Transverse colon (tissue), 4 donors: Measurements from ENCODE around the gene ATP6V0D1. TPM values are rescaled to one million over a fixed set of nuclear protein-coding genes. Genes with fewer than 3 reads are reported as not detected.

Source experiments
- DNase-seq: peaks from one replicate; pipeline ENCODE4 v3.0.0-alpha.2; 2019
- H3K27ac ChIP-seq, 4 donors: fragments of 200-600 bp; sonication (generic); 2 replicates each; pipeline ENCODE4 v1.5.1; 2016 to 2018; ENCODE audit warnings: inconsistent platforms in 4 of 4
- H3K27me3 ChIP-seq: fragments of 200-600 bp; sonication (generic); 2 replicates; pipeline ENCODE4 v1.5.1; 2017; ENCODE audit warnings: inconsistent platforms
- H3K36me3 ChIP-seq, 4 donors: fragments of 200-600 bp; sonication (generic); 2 replicates each; pipeline ENCODE4 v1.5.1; 2017 to 2019; ENCODE audit warnings: inconsistent platforms in 4 of 4
- H3K4me1 ChIP-seq, 4 donors: fragments of 200-600 bp; sonication (generic); 2 replicates each; pipeline ENCODE4 v1.5.1; 2017 to 2020; ENCODE audit warnings: inconsistent platforms in 4 of 4
- H3K4me3 ChIP-seq, 4 donors: fragments of 200-600 bp; sonication (generic); 1 replicate in 1 of 4; 2 replicates in 3 of 4; pipeline versions ENCODE4 v1.5.1 to v1.6.1; 2017 to 2019; ENCODE audit warnings: inconsistent platforms in 4 of 4
- H3K9me3 ChIP-seq, 2 donors: fragments of 200-600 bp; sonication (generic); 2 replicates each; pipeline ENCODE4 v1.5.1; 2017 to 2019; ENCODE audit warnings: inconsistent platforms in 2 of 2
- EP300 ChIP-seq: sonication (generic); formaldehyde crosslinking; IDR thresholded peaks from one replicate; pipeline ENCODE4 v1.6.1; 2017; ENCODE audit warnings: antibody characterized with exemption, low read depth
- POLR2A ChIP-seq: fragments of 450-650 bp; IDR thresholded peaks from one replicate; pipeline ENCODE4 v1.6.1; 2016; ENCODE audit warnings: antibody characterized with exemption, mild to moderate bottlenecking, moderate library complexity
- POLR2AphosphoS5 ChIP-seq, 3 donors: sonication (generic); formaldehyde crosslinking; IDR thresholded peaks; one replicate each; pipeline ENCODE4 v1.6.1; 2016; ENCODE audit warnings: antibody characterized with exemption in 3 of 3
- WGBS, 2 donors: methylation state at CpG; one replicate each; pipeline ENCODE4 v1.1.5; 2018; ENCODE audit warnings: low coverage in 1 of 2; 5-methylcytosine and 5-hydroxymethylcytosine counted together
- in situ Hi-C, 4 donors: fragments of 200-750 bp; cut with MboI; loops; one replicate each; pipeline versions ENCODE4 v1.15.0 to v1.15.1; 2017; ENCODE audit warnings: low sequenced_read_pairs in 3 of 4, low pct_ligation_motif_present in 1 of 4, low pct_unique_long_range_greater_than_20kb in 1 of 4
- intact Hi-C: fragments of 100-400 bp; cut with DNase I; formaldehyde crosslinking; loops from one replicate; pipeline ENCODE4 v1.15.1; 2023; ENCODE audit warnings: low total_unique reads
- total RNA-seq, 4 donors: library from RNA; depleted of rRNA; stranded (reverse); fragments of >200 nt; gene quantifications; one replicate each; pipeline ENCODE4 v1.1.0, GENCODE V29; 2016
- TF ChIP-seq, protein P1 (sequence below), 5 experiments: fragments of 200-600 bp in 3 of 5; fragments of 450-650 bp in 2 of 5; sonication (generic) in 3 of 5; IDR thresholded peaks; 1 replicate in 2 of 5; 2 replicates in 3 of 5; pipeline ENCODE4 v1.5.1; 2016 to 2017; ENCODE audit warnings: antibody characterized with exemption in 5 of 5, inconsistent platforms in 3 of 5, mild to moderate bottlenecking in 2 of 5, moderate library complexity in 1 of 5

The ATP6V0D1 gene
- total RNA-seq, 4 donors from 2014 or later: 218 to 457 (median 386) TPM

- H3K4me1 ChIP-seq: peaks cover 8 to 30% (median 25%) of the 10 kb centered on the region in 4 donors
- 14% methylated on average over 13 of the region's 65 CpGs; no CpG with 5 or more reads in 1 of the 2 donors for WGBS, 2 donors
- peak overlapping the region; percentile 55 to 75 (median 62) for H3K4me3 ChIP-seq
- DNase-seq: peak; percentile 48
- intact Hi-C loops (no loop called here), in situ Hi-C loops (loop anchor here in 1 of 4 donors (10.0 kb wide), 1 partner anchor 136 kb away; the partner anchor contains the start of genes ACD, C16orf86, ENKD1 and PARD6A)
- TF ChIP-seq POLR2AphosphoS5 (IDR thresholded peaks at IDR 0.05) (peak in 1 of 3 donors; percentile 11), EP300 (no peak), POLR2A (peak; percentile 20)
- H3K27me3 ChIP-seq: no peaks in the 10 kb centered on the region
- H3K9me3 ChIP-seq: no peaks in the 10 kb centered on the region
- H3K27ac ChIP-seq: peak overlapping the region; percentile 88 to 92 (median 90)
- H3K36me3 ChIP-seq: no peaks in the 10 kb centered on the region
These were observed 48.1 kb upstream of the ATP6V0D1 start for GRCh38 chr16:67528870-67529581.

GRCh38 chr16:67528222-67528869, 47.4 kb upstream of the ATP6V0D1 start, which contains the start of gene RIPOR1:
Gene RIPOR1, plus strand, starts transcription at chr16:67528829. Its CDS starts 9,618 bp downstream, at chr16:67538447.
- Histone ChIP-seq H3K27me3 (no peaks in the 10 kb centered on the region), H3K27ac (peak within 1 kb of the TSS; percentile 88 to 92 (median 90)), H3K9me3 (no peaks in the 10 kb centered on the region), H3K36me3 (no peaks in the 10 kb centered on the region), H3K4me3 (peak within 1 kb of the TSS; percentile 55 to 75 (median 62)), H3K4me1 (peaks cover 8 to 30% (median 25%) of the 10 kb centered on the region in 4 donors)
- in situ Hi-C loops (loop anchor here in 1 of 4 donors (10.0 kb wide), 1 partner anchor 136 kb away; the partner anchor contains the start of genes ACD, C16orf86, ENKD1 and PARD6A), intact Hi-C loops (no loop called here)
- peak; percentile 62 for DNase-seq
- TF ChIP-seq, protein P1, sequence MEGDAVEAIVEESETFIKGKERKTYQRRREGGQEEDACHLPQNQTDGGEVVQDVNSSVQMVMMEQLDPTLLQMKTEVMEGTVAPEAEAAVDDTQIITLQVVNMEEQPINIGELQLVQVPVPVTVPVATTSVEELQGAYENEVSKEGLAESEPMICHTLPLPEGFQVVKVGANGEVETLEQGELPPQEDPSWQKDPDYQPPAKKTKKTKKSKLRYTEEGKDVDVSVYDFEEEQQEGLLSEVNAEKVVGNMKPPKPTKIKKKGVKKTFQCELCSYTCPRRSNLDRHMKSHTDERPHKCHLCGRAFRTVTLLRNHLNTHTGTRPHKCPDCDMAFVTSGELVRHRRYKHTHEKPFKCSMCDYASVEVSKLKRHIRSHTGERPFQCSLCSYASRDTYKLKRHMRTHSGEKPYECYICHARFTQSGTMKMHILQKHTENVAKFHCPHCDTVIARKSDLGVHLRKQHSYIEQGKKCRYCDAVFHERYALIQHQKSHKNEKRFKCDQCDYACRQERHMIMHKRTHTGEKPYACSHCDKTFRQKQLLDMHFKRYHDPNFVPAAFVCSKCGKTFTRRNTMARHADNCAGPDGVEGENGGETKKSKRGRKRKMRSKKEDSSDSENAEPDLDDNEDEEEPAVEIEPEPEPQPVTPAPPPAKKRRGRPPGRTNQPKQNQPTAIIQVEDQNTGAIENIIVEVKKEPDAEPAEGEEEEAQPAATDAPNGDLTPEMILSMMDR (IDR thresholded peaks at IDR 0.05): no peak
- no peak for TF ChIP-seq POLR2A
- TF ChIP-seq EP300: no peak
- TF ChIP-seq POLR2AphosphoS5 (IDR thresholded peaks at IDR 0.05): no peak
- WGBS, 2 donors: 51% methylated on average over 11 of the region's 45 CpGs; no CpG with 5 or more reads in 1 of the 2 donors

GRCh38 chr16:67526149-67526791, 45.3 kb upstream of the ATP6V0D1 start:
- in situ Hi-C loops (loop anchor here in 1 of 4 donors (10.0 kb wide), 1 partner anchor 139 kb away; the partner anchor contains the start of genes ACD, C16orf86, ENKD1 and PARD6A), intact Hi-C loops (no loop called here)
- Histone ChIP-seq H3K36me3 (no peaks in the 10 kb centered on the region), H3K27ac (no peak overlapping the region), H3K4me1 (peaks cover 12 to 34% (median 28%) of the 10 kb centered on the region in 4 donors), H3K27me3 (no peaks in the 10 kb centered on the region), H3K9me3 (no peaks in the 10 kb centered on the region), H3K4me3 (no peak overlapping the region)
- TF ChIP-seq, protein P1 (IDR thresholded peaks at IDR 0.05): no peak
- no peak for TF ChIP-seq EP300
- TF ChIP-seq POLR2AphosphoS5 (IDR thresholded peaks at IDR 0.05): no peak
- no peak for TF ChIP-seq POLR2A
- DNase-seq: no peak
- 67 to 86% methylated on average over 1 to 3 of the region's 3 CpGs for WGBS, 2 donors

DNA sequence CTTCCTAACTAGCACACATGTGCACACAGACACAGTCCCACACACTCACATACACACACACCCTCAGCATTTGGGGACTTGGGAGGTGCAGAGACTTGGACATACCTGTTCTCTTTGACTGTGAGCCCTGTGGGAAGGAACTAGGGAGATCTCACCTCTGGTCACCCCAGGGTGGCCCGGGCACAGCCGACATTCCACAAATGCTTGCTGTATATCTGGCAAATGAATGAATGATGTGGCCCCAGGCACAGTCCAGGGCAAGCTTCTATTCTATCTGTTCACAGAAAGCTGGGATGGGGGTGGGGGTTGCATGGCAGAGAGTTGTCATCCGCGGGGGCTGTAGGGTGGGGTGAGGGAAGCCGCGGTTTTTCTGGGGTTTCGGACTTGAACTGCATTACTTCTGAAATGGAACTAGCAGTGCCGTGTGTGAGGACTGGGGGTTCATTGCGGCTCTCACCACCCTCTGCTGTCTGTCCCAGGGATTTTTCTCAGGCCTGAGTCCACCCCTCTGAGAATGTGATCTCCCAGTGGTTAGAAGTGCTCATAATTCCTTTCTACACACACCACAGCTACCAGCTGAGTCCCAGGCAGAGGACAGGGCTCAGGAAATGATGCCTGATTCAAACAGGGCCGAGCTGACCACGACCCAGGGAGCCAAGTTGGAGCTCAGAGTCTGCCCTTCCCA, 44.4 kb upstream of the ATP6V0D1 start:
- H3K27ac ChIP-seq: no peak overlapping the region
- H3K9me3 ChIP-seq: no peaks in the 10 kb centered on the region
- TF ChIP-seq, protein P1 (IDR thresholded peaks at IDR 0.05): no peak
- no peak for TF ChIP-seq POLR2A
- no peak for TF ChIP-seq POLR2AphosphoS5 (IDR thresholded peaks at IDR 0.05)
- no peak for TF ChIP-seq EP300
- intact Hi-C loops: no loop called here
- H3K36me3 ChIP-seq: no peaks in the 10 kb centered on the region
- H3K4me3 ChIP-seq: no peak overlapping the region
- in situ Hi-C loops: loop anchor here in 1 of 4 donors (10.0 kb wide), 1 partner anchor 139 kb away; the partner anchor contains the start of genes ACD, C16orf86, ENKD1 and PARD6A
- DNase-seq: no peak
- H3K27me3 ChIP-seq: no peaks in the 10 kb centered on the region
- 20 to 81% methylated on average over 1 to 11 of the region's 11 CpGs for WGBS, 2 donors
- peaks cover 4 to 27% (median 22%) of the 10 kb centered on the region in 4 donors for H3K4me1 ChIP-seq
